H9 (cell line): Measurements from ENCODE around the gene ERC1. TPM values are rescaled to one million over a fixed set of nuclear protein-coding genes. Genes with fewer than 3 reads are reported as not detected.

Experiments
- DNase-seq: peaks from one replicate; pipeline ENCODE4 v3.0.0-alpha.2; 2017
- H2AFZ ChIP-seq: one replicate; pipeline ENCODE4 v1.6.1; 2013; ENCODE audit warnings: mild to moderate bottlenecking, low read length, control low read depth, moderate library complexity
- H2AK5ac ChIP-seq: 2 replicates; pipeline ENCODE4 v1.6.1; 2013; ENCODE audit warnings: low read length, control low read depth, mixed read lengths; ENCODE audit not compliant: insufficient read length
- H2BK120ac ChIP-seq: one replicate; pipeline ENCODE4 v1.6.1; 2013; ENCODE audit warnings: low read depth, mild to moderate bottlenecking, low read length, control low read depth, inconsistent platforms; ENCODE audit not compliant: poor library complexity, severe bottlenecking
- H2BK12ac ChIP-seq: 2 replicates; pipeline ENCODE4 v1.6.1; 2013; ENCODE audit warnings: low read length, control low read depth, mixed read lengths, low read depth; ENCODE audit not compliant: insufficient read length
- H2BK15ac ChIP-seq: 2 replicates; pipeline ENCODE4 v1.6.1; 2013; ENCODE audit warnings: low read depth, low read length, control low read depth
- H2BK20ac ChIP-seq: one replicate; pipeline ENCODE4 v1.6.1; 2013; ENCODE audit warnings: low read depth, mild to moderate bottlenecking, low read length, control low read depth, inconsistent platforms; ENCODE audit not compliant: poor library complexity, severe bottlenecking
- H2BK5ac ChIP-seq: 2 replicates; pipeline ENCODE4 v1.6.1; 2013; ENCODE audit warnings: low read length, control low read depth, mixed read lengths; ENCODE audit not compliant: insufficient read length
- H3K14ac ChIP-seq: 2 replicates; pipeline ENCODE4 v1.6.1; 2013; ENCODE audit warnings: low read length, control low read depth; ENCODE audit not compliant: insufficient read depth
- H3K18ac ChIP-seq: 2 replicates; pipeline ENCODE4 v1.6.1; 2013; ENCODE audit warnings: low read depth, mild to moderate bottlenecking, mixed read lengths, low read length, control low read depth; ENCODE audit not compliant: insufficient read length
- H3K23ac ChIP-seq: 2 replicates; pipeline ENCODE4 v1.6.1; 2013; ENCODE audit warnings: low read length, control low read depth, mixed read lengths, low read depth; ENCODE audit not compliant: insufficient read length
- H3K23me2 ChIP-seq: 2 replicates; pipeline ENCODE4 v1.6.1; 2013; ENCODE audit warnings: low read depth, mild to moderate bottlenecking, mixed read lengths, low read length, control low read depth; ENCODE audit not compliant: insufficient read length, poor library complexity, severe bottlenecking
- H3K27ac ChIP-seq: 2 replicates; pipeline ENCODE4 v1.5.1; 2013; ENCODE audit warnings: low read length, control low read depth, mixed read lengths, low read depth; ENCODE audit not compliant: insufficient read length
- H3K27me3 ChIP-seq: 2 replicates; pipeline ENCODE4 v1.6.1; 2013; ENCODE audit warnings: low read length, control low read depth, inconsistent platforms; ENCODE audit not compliant: insufficient read depth
- H3K4ac ChIP-seq: 2 replicates; pipeline ENCODE4 v1.6.1; 2013; ENCODE audit warnings: low read depth, mild to moderate bottlenecking, control low read depth, inconsistent platforms, low read length, moderate library complexity
- H3K4me1 ChIP-seq: 2 replicates; pipeline ENCODE4 v1.6.1; 2013; ENCODE audit warnings: low read length, control low read depth, inconsistent platforms; ENCODE audit not compliant: insufficient read depth
- H3K4me2 ChIP-seq: 2 replicates; pipeline ENCODE4 v1.6.1; 2013; ENCODE audit warnings: low read length, control low read depth, mixed read lengths; ENCODE audit not compliant: insufficient read length, insufficient read depth
- H3K56ac ChIP-seq: 2 replicates; pipeline ENCODE4 v1.6.1; 2013; ENCODE audit warnings: low read depth, mild to moderate bottlenecking, mixed read lengths, low read length, control low read depth; ENCODE audit not compliant: insufficient read length
- H3K79me1 ChIP-seq: 2 replicates; pipeline ENCODE4 v1.6.1; 2013; ENCODE audit warnings: low read depth, mild to moderate bottlenecking, moderate library complexity, low read length, control low read depth, inconsistent platforms; ENCODE audit not compliant: insufficient read depth, poor library complexity, severe bottlenecking
- H3K79me2 ChIP-seq: 2 replicates; pipeline ENCODE4 v1.6.1; 2013; ENCODE audit warnings: low read length, control low read depth, inconsistent platforms; ENCODE audit not compliant: insufficient read depth
- H3K9ac ChIP-seq: 2 replicates; pipeline ENCODE4 v1.6.1; 2013; ENCODE audit warnings: low read length, control low read depth, mixed read lengths; ENCODE audit not compliant: insufficient read length; ENCODE audit errors: extremely low read depth
- H3K9me3 ChIP-seq: one replicate; pipeline ENCODE4 v1.6.1; 2013; ENCODE audit warnings: low read depth, low read length, inconsistent platforms; ENCODE audit not compliant: control insufficient read depth
- H3T11ph ChIP-seq: one replicate; pipeline ENCODE4 v1.6.1; 2013; ENCODE audit warnings: mild to moderate bottlenecking, low read length, control low read depth, inconsistent platforms
- H4K20me1 ChIP-seq: one replicate; pipeline ENCODE4 v1.6.1; 2013; ENCODE audit not compliant: control insufficient read depth, insufficient read length, insufficient read depth
- H4K5ac ChIP-seq: 2 replicates; pipeline ENCODE4 v1.6.1; 2013; ENCODE audit warnings: low read depth, mild to moderate bottlenecking, mixed read lengths, low read length, control low read depth; ENCODE audit not compliant: insufficient read length
- H4K8ac ChIP-seq: replicated peaks from 2 replicates; pipeline ENCODE4 v1.6.1; 2013; ENCODE audit warnings: low read length, control low read depth, mixed read lengths, low read depth; ENCODE audit not compliant: insufficient read length
- H4K91ac ChIP-seq: 2 replicates; pipeline ENCODE4 v1.6.1; 2013; ENCODE audit warnings: low read depth, mild to moderate bottlenecking, moderate library complexity, mixed read lengths, low read length, control low read depth; ENCODE audit not compliant: insufficient read length
- H3K27ac Mint-ChIP-seq, 3 experiments: 2 replicates in 2 of 3; 3 replicates in 1 of 3; pipeline ENCODE4 v1.8.0; 2020 to 2021; ENCODE audit warnings: mixed read lengths in 3 of 3, mild to moderate bottlenecking in 1 of 3, moderate library complexity in 1 of 3
- H3K27me3 Mint-ChIP-seq: 2 replicates; pipeline ENCODE4 v1.8.0; 2021; ENCODE audit warnings: low read depth, mild to moderate bottlenecking, moderate library complexity, mixed read lengths
- H3K36me3 Mint-ChIP-seq, 3 experiments: 2 replicates in 2 of 3; 3 replicates in 1 of 3; pipeline ENCODE4 v1.8.0; 2020 to 2021; ENCODE audit warnings: low read depth in 3 of 3, mixed read lengths in 3 of 3; ENCODE audit not compliant: insufficient read depth in 1 of 3
- H3K4me1 Mint-ChIP-seq, 2 experiments: 2 replicates each; pipeline ENCODE4 v1.8.0; 2020; ENCODE audit warnings: mixed read lengths in 2 of 2
- H3K4me3 Mint-ChIP-seq, 2 experiments: 2 replicates in 1 of 2; 3 replicates in 1 of 2; pipeline ENCODE4 v1.8.0; 2020 to 2021; ENCODE audit warnings: mild to moderate bottlenecking in 2 of 2, mixed read lengths in 2 of 2, moderate library complexity in 1 of 2
- H3K9me3 Mint-ChIP-seq, 2 experiments: 2 replicates in 1 of 2; 3 replicates in 1 of 2; pipeline ENCODE4 v1.8.0; 2020; ENCODE audit warnings: mild to moderate bottlenecking in 2 of 2, mixed read lengths in 2 of 2, moderate library complexity in 1 of 2
- WGBS: extraction: QIAGEN DNeasy Blood & Tissue Kit; methylation state at CpG from one replicate; pipeline ENCODE4 v1.1.7; 2013; ENCODE audit warnings: missing lambda C conversion rate, low lambda C conversion rate, mixed read lengths; ENCODE audit not compliant: insufficient read length; ENCODE audit errors: extremely low coverage; 5-methylcytosine and 5-hydroxymethylcytosine counted together
- total RNA-seq: library from RNA; stranded (reverse); gene quantifications from 2 replicates; pipeline ENCODE4 v1.2.1, GENCODE V29; 2021
- TF ChIP-seq, protein P1 (sequence below): fragments of 200-600 bp; sonication (generic); conservative IDR thresholded peaks from 3 replicates; pipeline ENCODE4 v1.8.0; 2021; ENCODE audit warnings: antibody characterized with exemption, mild to moderate bottlenecking

The ERC1 gene
- total RNA-seq, 1 experiment from 2014 or later: 51.2 TPM

DNA sequence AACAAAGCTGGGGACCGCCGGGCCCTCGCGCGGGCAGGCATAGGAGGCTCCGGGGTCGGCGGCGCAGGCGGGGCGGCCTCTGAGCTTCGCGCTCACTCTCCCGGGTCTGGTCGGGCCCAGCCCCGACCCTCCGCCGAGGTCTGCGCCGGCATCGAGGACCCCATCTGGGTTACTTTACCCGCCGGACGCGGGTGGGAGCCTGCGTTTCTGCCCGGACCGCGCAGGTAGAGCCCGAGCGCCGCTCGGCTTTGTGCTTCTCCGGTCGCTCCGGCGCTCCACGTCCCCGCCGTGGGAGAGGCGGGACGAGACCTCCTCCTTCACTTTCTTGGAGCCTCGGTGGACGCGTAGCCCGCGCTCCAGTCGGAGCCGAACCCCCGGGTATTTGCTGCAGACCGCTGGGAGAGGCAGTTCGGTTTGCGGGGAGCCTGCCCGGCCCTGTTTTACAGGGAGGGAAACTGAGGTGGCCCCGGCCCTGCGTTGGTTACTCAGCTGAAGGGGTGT is 540.2 kb downstream of the ERC1 start:
- Histone ChIP-seq H4K91ac (no peak overlapping the region), H4K5ac (no peak overlapping the region), H2BK15ac (no peak overlapping the region), H2AK5ac (no peak overlapping the region), H3K9me3 (no peaks in the 10 kb centered on the region), H3K18ac (no peak overlapping the region), H3K23me2 (peaks cover 13% of the 10 kb centered on the region), H2BK5ac (no peak overlapping the region), H3K56ac (no peak overlapping the region), H2BK20ac (no peak overlapping the region), H3T11ph (no peak overlapping the region), H4K8ac (no peak overlapping the region), H2AFZ (no peak overlapping the region), H3K14ac (no peak overlapping the region), H3K9ac (no peak overlapping the region), H3K79me1 (no peaks in the 10 kb centered on the region), H3K27me3 (peaks cover 35% of the 10 kb centered on the region), H4K20me1 (no peaks in the 10 kb centered on the region), H3K4me2 (peak overlapping the region; percentile 60), H3K79me2 (no peaks in the 10 kb centered on the region), H3K23ac (no peak overlapping the region), H3K4me1 (no peaks in the 10 kb centered on the region), H2BK12ac (no peak overlapping the region), H2BK120ac (no peak overlapping the region), H3K4ac (no peak overlapping the region), H3K27ac (no peak overlapping the region)
- no CpG with 5 or more reads among the region's 56 CpGs for WGBS
- peak; percentile 40 for DNase-seq
- H3K36me3 Mint-ChIP-seq: peaks cover 0 to 2% (median 0%) of the 10 kb centered on the region in 3 experiments; a peak in 2 of 7 replicates
- peaks cover 0 to 2% of the 10 kb centered on the region in 2 experiments; a peak in 2 of 5 replicates for H3K9me3 Mint-ChIP-seq
- H3K4me3 Mint-ChIP-seq: peak overlapping the region; percentile 54 to 79
- H3K4me1 Mint-ChIP-seq: peaks cover 6 to 11% of the 10 kb centered on the region in 2 experiments; a peak in 3 of 4 replicates
- no peak overlapping the region for H3K27ac Mint-ChIP-seq
- TF ChIP-seq, protein P1, sequence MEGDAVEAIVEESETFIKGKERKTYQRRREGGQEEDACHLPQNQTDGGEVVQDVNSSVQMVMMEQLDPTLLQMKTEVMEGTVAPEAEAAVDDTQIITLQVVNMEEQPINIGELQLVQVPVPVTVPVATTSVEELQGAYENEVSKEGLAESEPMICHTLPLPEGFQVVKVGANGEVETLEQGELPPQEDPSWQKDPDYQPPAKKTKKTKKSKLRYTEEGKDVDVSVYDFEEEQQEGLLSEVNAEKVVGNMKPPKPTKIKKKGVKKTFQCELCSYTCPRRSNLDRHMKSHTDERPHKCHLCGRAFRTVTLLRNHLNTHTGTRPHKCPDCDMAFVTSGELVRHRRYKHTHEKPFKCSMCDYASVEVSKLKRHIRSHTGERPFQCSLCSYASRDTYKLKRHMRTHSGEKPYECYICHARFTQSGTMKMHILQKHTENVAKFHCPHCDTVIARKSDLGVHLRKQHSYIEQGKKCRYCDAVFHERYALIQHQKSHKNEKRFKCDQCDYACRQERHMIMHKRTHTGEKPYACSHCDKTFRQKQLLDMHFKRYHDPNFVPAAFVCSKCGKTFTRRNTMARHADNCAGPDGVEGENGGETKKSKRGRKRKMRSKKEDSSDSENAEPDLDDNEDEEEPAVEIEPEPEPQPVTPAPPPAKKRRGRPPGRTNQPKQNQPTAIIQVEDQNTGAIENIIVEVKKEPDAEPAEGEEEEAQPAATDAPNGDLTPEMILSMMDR: no peak
- H3K27me3 Mint-ChIP-seq: peaks cover 89% of the 10 kb centered on the region
